OCI-LY7 (cell line): Measurements from ENCODE around the gene SPATA7. TPM values are rescaled to one million over a fixed set of nuclear protein-coding genes. Genes with fewer than 3 reads are reported as not detected.

ENCODE experiments used
- BruUV-seq: library from RNA; stranded (reverse); fragments of 400-500 nt; replicated peaks from 2 replicates; lab custom pipeline; 2021; lab: Mats Ljungman, UMichigan
- CTCF ChIA-PET: fragments of 300-600 bp; sonication (Branson Sonifier 250); formaldehyde crosslinking; loops from one replicate; lab custom pipeline; 2022; ENCODE audit warnings: antibody characterized with exemption; ENCODE audit not compliant: unreplicated experiment; lab: Charles Lee
- POLR2A ChIA-PET: fragments of 300-600 bp; sonication (Branson Sonifier 250); formaldehyde crosslinking; loops from one replicate; lab custom pipeline; 2022; ENCODE audit warnings: antibody characterized with exemption; lab: Charles Lee
- DNase-seq: peaks from one replicate; pipeline ENCODE4 v3.0.0-alpha.2; 2015; ENCODE audit warnings: low spot score
- H2AFZ ChIP-seq: fragments of 200-600 bp; sonication (generic), shearing (Covaris generic); 2 replicates; pipeline ENCODE4 v1.6.1; 2014; ENCODE audit warnings: mild to moderate bottlenecking, antibody characterized with exemption, low read length, moderate library complexity
- H3K27ac ChIP-seq: fragments of 200-600 bp; sonication (generic); 2 replicates; pipeline ENCODE4 v1.5.1; 2014; ENCODE audit warnings: mixed run types, low read depth, mild to moderate bottlenecking, moderate library complexity, low read length, inconsistent platforms; ENCODE audit not compliant: poor library complexity, severe bottlenecking
- H3K36me3 ChIP-seq: fragments of 200-600 bp; sonication (generic); 2 replicates; pipeline ENCODE4 v1.6.1; 2014; ENCODE audit warnings: mild to moderate bottlenecking, antibody characterized with exemption, low read length, moderate library complexity, mixed read lengths; ENCODE audit not compliant: insufficient read depth
- H3K4me1 ChIP-seq: fragments of 200-600 bp; sonication (generic); 2 replicates; pipeline ENCODE4 v1.5.1; 2014; ENCODE audit warnings: mild to moderate bottlenecking, low read length; ENCODE audit not compliant: insufficient read depth, poor library complexity, severe bottlenecking
- H3K4me2 ChIP-seq: fragments of 200-600 bp; sonication (generic); 2 replicates; pipeline ENCODE4 v1.6.1; 2014; ENCODE audit warnings: mild to moderate bottlenecking, low read length
- H3K4me3 ChIP-seq: fragments of 200-600 bp; sonication (generic); 2 replicates; pipeline ENCODE4 v1.5.1; 2014; ENCODE audit warnings: mild to moderate bottlenecking, low read depth, low read length; ENCODE audit not compliant: poor library complexity, severe bottlenecking
- H3K79me2 ChIP-seq: fragments of 200-600 bp; sonication (generic); 2 replicates; pipeline ENCODE4 v1.6.1; 2016; ENCODE audit warnings: low read depth, mild to moderate bottlenecking, low read length, moderate library complexity, mixed read lengths; ENCODE audit not compliant: insufficient read depth
- H3K9me2 ChIP-seq: fragments of 200-600 bp; sonication (generic); 2 replicates; pipeline ENCODE4 v1.6.1; 2016; ENCODE audit warnings: mild to moderate bottlenecking, low read length, mixed read lengths; ENCODE audit not compliant: insufficient read depth
- H3K9me3 ChIP-seq: fragments of 200-600 bp; sonication (generic); 2 replicates; pipeline ENCODE4 v1.6.1; 2014; ENCODE audit warnings: mild to moderate bottlenecking, mixed run types, low read length, mixed read lengths
- H4K20me1 ChIP-seq: fragments of 200-600 bp; sonication (generic); 2 replicates; pipeline ENCODE4 v1.6.1; 2014; ENCODE audit warnings: mild to moderate bottlenecking, antibody characterized with exemption, low read length, moderate library complexity, mixed read lengths; ENCODE audit not compliant: insufficient read depth
- EZH2phosphoT487 ChIP-seq: fragments of 200-600 bp; sonication (generic); IDR thresholded peaks from 2 replicates; pipeline ENCODE4 v1.6.1; 2018; ENCODE audit warnings: low read depth, borderline replicate concordance, mild to moderate bottlenecking, mixed run types, antibody characterized with exemption, low read length, moderate library complexity, mixed read lengths
- intact Hi-C: fragments of 100-400 bp; cut with micrococcal nuclease; formaldehyde crosslinking; loops from one replicate; pipeline ENCODE4 v1.10.0; 2022; ENCODE audit not compliant: unreplicated experiment
- total RNA-seq, 2 experiments: library from RNA; depleted of rRNA in 1 of 2; stranded (reverse); fragments of >200 nt in 1 of 2; shearing (Covaris generic) in 1 of 2; gene quantifications; 2 replicates each; pipeline ENCODE4 v1.2.3, GENCODE V29; 2014 to 2022
- TF ChIP-seq, protein P1 (sequence below): fragments of 200-600 bp; sonication (generic); conservative IDR thresholded peaks from 2 replicates; pipeline ENCODE4 v1.5.1; 2014; ENCODE audit warnings: mild to moderate bottlenecking, antibody characterized with exemption, low read length, moderate library complexity, mixed read lengths

SPATA7 gene
- total RNA-seq, 2 experiments from 2014 or later: 6.3 to 10.3 TPM

DNA sequence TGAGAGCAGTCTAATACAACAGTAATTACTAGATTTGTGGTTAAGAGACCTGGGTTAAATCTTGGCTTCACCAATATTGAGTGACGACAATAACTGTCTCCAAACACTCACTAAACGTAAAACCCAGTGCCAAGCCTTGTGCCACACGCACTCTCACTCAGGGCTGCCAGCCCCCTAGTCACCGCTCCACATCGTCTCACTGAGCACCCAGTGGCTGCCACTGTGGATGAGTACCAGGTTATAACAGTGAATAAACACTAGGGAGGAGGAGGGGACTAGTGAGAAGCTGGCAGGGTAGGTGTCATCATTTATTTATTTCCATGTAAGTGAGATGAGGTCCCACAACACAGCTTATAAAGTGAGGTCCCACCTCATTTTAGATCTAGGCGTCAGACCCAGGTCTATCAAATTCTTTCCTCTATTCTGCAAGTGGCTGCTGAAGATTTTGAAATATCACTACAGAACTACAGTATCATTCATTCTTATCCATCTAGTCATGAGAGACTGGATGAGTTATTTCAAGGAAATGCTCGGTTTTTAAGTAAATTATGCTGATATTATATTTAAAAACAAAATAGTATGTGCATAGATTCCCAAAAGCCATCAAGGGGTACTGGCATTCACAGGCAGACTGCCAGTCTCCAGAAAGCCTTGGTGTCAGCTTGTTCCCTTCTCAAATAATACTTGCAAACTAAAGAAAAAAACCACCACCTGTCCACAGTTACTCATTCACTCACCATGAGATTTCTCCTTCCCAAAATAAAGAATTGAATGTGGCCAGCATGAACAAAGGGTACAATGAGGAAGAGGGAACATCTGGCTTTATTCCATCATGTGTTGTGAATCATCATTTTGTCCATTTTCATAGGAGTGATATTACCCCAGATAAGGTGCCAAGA, 85.3 kb downstream of the SPATA7 start:
- Histone ChIP-seq H3K4me3 (no peak overlapping the region), H3K4me1 (no peaks in the 10 kb centered on the region), H3K36me3 (no peaks in the 10 kb centered on the region), H3K27ac (no peak overlapping the region), H3K4me2 (no peak overlapping the region), H2AFZ (no peak overlapping the region), H3K79me2 (no peaks in the 10 kb centered on the region), H3K9me3 (no peaks in the 10 kb centered on the region), H3K9me2 (no peaks in the 10 kb centered on the region), H4K20me1 (no peaks in the 10 kb centered on the region)
- POLR2A ChIA-PET: interaction anchor here (0.7 kb wide), 2 partner anchors 90 to 261 kb away, joined by 3 read pairs; no protein-coding TSS in a partner anchor
- TF ChIP-seq, protein P1, sequence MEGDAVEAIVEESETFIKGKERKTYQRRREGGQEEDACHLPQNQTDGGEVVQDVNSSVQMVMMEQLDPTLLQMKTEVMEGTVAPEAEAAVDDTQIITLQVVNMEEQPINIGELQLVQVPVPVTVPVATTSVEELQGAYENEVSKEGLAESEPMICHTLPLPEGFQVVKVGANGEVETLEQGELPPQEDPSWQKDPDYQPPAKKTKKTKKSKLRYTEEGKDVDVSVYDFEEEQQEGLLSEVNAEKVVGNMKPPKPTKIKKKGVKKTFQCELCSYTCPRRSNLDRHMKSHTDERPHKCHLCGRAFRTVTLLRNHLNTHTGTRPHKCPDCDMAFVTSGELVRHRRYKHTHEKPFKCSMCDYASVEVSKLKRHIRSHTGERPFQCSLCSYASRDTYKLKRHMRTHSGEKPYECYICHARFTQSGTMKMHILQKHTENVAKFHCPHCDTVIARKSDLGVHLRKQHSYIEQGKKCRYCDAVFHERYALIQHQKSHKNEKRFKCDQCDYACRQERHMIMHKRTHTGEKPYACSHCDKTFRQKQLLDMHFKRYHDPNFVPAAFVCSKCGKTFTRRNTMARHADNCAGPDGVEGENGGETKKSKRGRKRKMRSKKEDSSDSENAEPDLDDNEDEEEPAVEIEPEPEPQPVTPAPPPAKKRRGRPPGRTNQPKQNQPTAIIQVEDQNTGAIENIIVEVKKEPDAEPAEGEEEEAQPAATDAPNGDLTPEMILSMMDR: no peak
- no peak for TF ChIP-seq EZH2phosphoT487
- intact Hi-C loops: no loop called here
- CTCF ChIA-PET: no interaction called here
- no TSS peak for BruUV-seq
- no peak for DNase-seq

- H3K4me2 ChIP-seq: no peak overlapping the region
- CTCF ChIA-PET: no interaction called here
- TF ChIP-seq, protein P1: no peak
- no peak for TF ChIP-seq EZH2phosphoT487
- no peaks in the 10 kb centered on the region for H3K9me2 ChIP-seq
- no peak overlapping the region for H3K27ac ChIP-seq
- no peaks in the 10 kb centered on the region for H3K9me3 ChIP-seq
- H4K20me1 ChIP-seq: no peaks in the 10 kb centered on the region
- H3K4me1 ChIP-seq: no peaks in the 10 kb centered on the region
- H3K36me3 ChIP-seq: no peaks in the 10 kb centered on the region
- H3K4me3 ChIP-seq: no peak overlapping the region
- POLR2A ChIA-PET: interaction anchor here (0.6 to 0.9 kb wide), 2 partner anchors 9 to 23 kb away, joined by 3 to 6 read pairs; no protein-coding TSS in a partner anchor
- no TSS peak for BruUV-seq
- intact Hi-C loops: no loop called here
- DNase-seq: no peak
- H3K79me2 ChIP-seq: no peaks in the 10 kb centered on the region
- H2AFZ ChIP-seq: no peak overlapping the region
These were observed 88.3 kb downstream of the SPATA7 start for GRCh38 chr14:88473791-88474190.
